Fibroblast of lung (primary cell): ENCODE results near the gene TUT1.

Experiments used
- EZH2 ChIP-seq: IDR thresholded peaks from 2 replicates; pipeline ENCODE4 v1.5.1; 2012; ENCODE audit warnings: low read length, control low read depth, mild to moderate bottlenecking; ENCODE audit errors: missing control alignments
- TF ChIP-seq, protein P1 (sequence below), 2 donors: IDR thresholded peaks in 1 of 2; conservative IDR thresholded peaks in 1 of 2; 1 replicate in 1 of 2; 2 replicates in 1 of 2; pipeline ENCODE4 v1.5.1; 2011 to 2012; ENCODE audit warnings: low read length in 2 of 2, control low read depth in 1 of 2, inconsistent platforms in 1 of 2, low read depth in 1 of 2, mild to moderate bottlenecking in 1 of 2

DNA sequence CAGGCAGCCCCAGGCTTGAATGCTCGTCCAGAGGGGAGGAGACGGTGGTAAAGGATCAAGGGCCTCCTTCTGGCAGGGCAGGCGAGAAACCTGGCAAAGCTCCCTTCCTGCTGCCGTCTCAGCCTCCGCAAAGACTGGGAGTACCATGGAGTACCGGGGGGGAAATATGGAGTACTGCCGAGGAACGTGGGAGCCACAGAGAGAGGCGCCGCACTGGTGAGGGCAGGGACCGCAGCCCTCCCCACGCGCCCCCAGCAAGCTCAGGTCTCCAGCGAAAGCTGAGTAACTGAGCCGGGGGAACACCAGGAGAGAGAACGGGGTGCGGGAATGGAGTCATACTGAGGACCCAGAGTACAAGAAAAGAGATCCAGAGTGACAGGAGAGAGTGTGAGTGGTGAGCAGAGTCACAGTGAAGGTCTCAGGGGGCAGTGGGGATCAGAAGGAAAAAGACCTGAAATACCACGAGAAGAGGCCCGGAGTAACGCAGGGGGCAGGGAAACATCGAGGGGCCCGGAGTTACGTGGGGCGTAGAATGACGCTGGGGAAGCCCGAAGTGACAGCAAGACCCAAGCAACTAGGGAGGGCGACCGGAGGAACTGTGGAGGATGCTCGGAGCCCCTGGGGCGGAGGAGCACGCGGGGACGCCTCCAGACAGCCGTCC lies 20.5 kb upstream of the TUT1 start:
- TF ChIP-seq, protein P1, sequence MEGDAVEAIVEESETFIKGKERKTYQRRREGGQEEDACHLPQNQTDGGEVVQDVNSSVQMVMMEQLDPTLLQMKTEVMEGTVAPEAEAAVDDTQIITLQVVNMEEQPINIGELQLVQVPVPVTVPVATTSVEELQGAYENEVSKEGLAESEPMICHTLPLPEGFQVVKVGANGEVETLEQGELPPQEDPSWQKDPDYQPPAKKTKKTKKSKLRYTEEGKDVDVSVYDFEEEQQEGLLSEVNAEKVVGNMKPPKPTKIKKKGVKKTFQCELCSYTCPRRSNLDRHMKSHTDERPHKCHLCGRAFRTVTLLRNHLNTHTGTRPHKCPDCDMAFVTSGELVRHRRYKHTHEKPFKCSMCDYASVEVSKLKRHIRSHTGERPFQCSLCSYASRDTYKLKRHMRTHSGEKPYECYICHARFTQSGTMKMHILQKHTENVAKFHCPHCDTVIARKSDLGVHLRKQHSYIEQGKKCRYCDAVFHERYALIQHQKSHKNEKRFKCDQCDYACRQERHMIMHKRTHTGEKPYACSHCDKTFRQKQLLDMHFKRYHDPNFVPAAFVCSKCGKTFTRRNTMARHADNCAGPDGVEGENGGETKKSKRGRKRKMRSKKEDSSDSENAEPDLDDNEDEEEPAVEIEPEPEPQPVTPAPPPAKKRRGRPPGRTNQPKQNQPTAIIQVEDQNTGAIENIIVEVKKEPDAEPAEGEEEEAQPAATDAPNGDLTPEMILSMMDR (conservative IDR thresholded peaks at IDR 0.05 in 1 of 2, IDR thresholded peaks at IDR 0.05 in 1 of 2; ENCODE audit: low read depth in 1 of 2, low read length in 2 of 2), result peak in 1 of 2 donors; percentile 7
- no peak for TF ChIP-seq EZH2
